ENCODE data around the gene SPOCK3.

DNA sequence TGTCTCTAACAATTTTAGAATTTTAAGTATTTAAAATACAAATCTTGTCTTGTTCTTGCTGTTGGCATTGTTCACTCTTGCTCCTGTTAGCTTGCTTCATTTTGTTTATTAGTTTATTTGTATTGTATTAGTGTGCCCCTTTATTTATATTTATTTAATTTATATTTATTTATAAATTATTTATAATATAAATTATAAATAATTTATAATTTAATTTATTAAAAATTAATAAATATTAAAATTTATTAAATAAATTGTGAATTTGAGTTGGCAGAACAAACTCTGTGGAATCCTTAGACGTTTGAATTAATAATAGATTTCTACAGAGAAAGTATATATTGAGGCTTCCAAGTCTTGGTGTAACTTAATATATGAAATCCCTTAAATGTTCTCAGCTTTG, 331.4 kb downstream of the SPOCK3 start:
- no peak for TF ChIP-seq CTCF (IDR thresholded peaks at IDR 0.05)
- no peak for TF ChIP-seq FOSB (CRISPR knock-in tag; IDR thresholded peaks at IDR 0.05)
- TF ChIP-seq USF2 (IDR thresholded peaks at IDR 0.05): no peak
- no peak for TF ChIP-seq FOXS1 (CRISPR knock-in tag; IDR thresholded peaks at IDR 0.05)
- TF ChIP-seq POLR2A (IDR thresholded peaks at IDR 0.05; ENCODE audit: low read length): no peak
- no peak for TF ChIP-seq MAZ (IDR thresholded peaks at IDR 0.05; ENCODE audit: borderline replicate concordance, low read depth, low read length)
- TF ChIP-seq HOXA7 (CRISPR knock-in tag; IDR thresholded peaks at IDR 0.05): no peak
- TF ChIP-seq ZFP36 (IDR thresholded peaks at IDR 0.05; ENCODE audit: borderline replicate concordance, partially characterized antibody): no peak
- TF ChIP-seq REST (IDR thresholded peaks at IDR 0.05): no peak
- no peak for TF ChIP-seq HDAC2 (IDR thresholded peaks at IDR 0.05)
- no peak for TF ChIP-seq NFE2L2 (conservative IDR thresholded peaks at IDR 0.05; ENCODE audit: low read length)
- no peak for TF ChIP-seq PHF8 (IDR thresholded peaks at IDR 0.05; ENCODE audit: borderline replicate concordance, low read depth)
- no peak for TF ChIP-seq MAFK (IDR thresholded peaks at IDR 0.05; ENCODE audit: partially characterized antibody)
- TF ChIP-seq ESRRA (IDR thresholded peaks at IDR 0.05; ENCODE audit: borderline replicate concordance, low read length): no peak
